Frontal cortex (tissue), 4 donors: ENCODE measurements around the gene RAP1A. TPM values are rescaled to one million over a fixed set of nuclear protein-coding genes. Genes with fewer than 3 reads are reported as not detected.

Experiments used
- DNase-seq, 2 donors: peaks; one replicate each; pipeline ENCODE4 v3.0.0; 2012; ENCODE audit warnings: low spot score in 2 of 2
- FAIRE-seq: peaks from 2 replicates; lab custom pipeline; 2012; peaks lifted over from hg19 to GRCh38; lab: Jason Lieb, UNC
- small RNA-seq: library from RNA; depleted of rRNA; stranded (forward); fragments of <200 nt; gene quantifications from one replicate; pipeline ENCODE3, GENCODE V24; 2014
- total RNA-seq: library from RNA; depleted of rRNA; stranded (reverse); fragments of >200 nt; gene quantifications from one replicate; pipeline ENCODE4 v1.2.3, GENCODE V29; 2014
- donor health status: control.
- donor health status: control.
- donor health status: control.

Gene RAP1A
- total RNA-seq, 1 donor from 2014 or later, result 35.1 TPM

GRCh38 chr1:111745675-111746613, 126.4 kb downstream of the RAP1A start:
- FAIRE-seq (no peak), DNase-seq (no peak)

- DNase-seq (no peak), FAIRE-seq (no peak)
These were observed 127.0 kb downstream of the RAP1A start for GRCh38 chr1:111746614-111746999.

GRCh38 chr1:111747282-111747734, 127.7 kb downstream of the RAP1A start:
- FAIRE-seq (no peak), DNase-seq (no peak)

GRCh38 chr1:111747947-111748346, 128.4 kb downstream of the RAP1A start:
- DNase-seq, result no peak
- no peak for FAIRE-seq

GRCh38 chr1:111749628-111750027, 130.0 kb downstream of the RAP1A start:
- FAIRE-seq, result no peak
- DNase-seq, result no peak

- DNase-seq (no peak), FAIRE-seq (no peak)
These were observed 131.3 kb downstream of the RAP1A start for GRCh38 chr1:111750856-111751255.

- FAIRE-seq (no peak), DNase-seq (no peak)
These were observed 132.5 kb downstream of the RAP1A start for GRCh38 chr1:111751906-111752575.

GRCh38 chr1:111754984-111755330, 135.4 kb downstream of the RAP1A start:
- DNase-seq (peak; percentile 48 to 57), FAIRE-seq (no peak)

GRCh38 chr1:111755331-111756123, 135.9 kb downstream of the RAP1A start, which contains the start of gene DDX20:
DDX20 (plus strand) TSS chr1:111755901; CDS start chr1:111755925, 24 bp downstream.
- FAIRE-seq (no peak), DNase-seq (peak; percentile 93)

GRCh38 chr1:111756124-111756513, 136.5 kb downstream of the RAP1A start:
- no peak for DNase-seq
- FAIRE-seq, result no peak

GRCh38 chr1:111758373-111758772, 138.8 kb downstream of the RAP1A start:
- DNase-seq (no peak), FAIRE-seq (no peak)

GRCh38 chr1:111761717-111762116, 142.1 kb downstream of the RAP1A start:
- FAIRE-seq (no peak), DNase-seq (no peak)

- FAIRE-seq, result no peak
These were observed 142.7 kb downstream of the RAP1A start for GRCh38 chr1:111762332-111762731.

More at GRCh38 chr1:111762332-111762731, 142.7 kb downstream of the RAP1A start:
- DNase-seq, result no peak

Small RNAs within 50 kb of the gene (small RNA-seq; reads per million reads assigned to genes)
- gene INKA2 (0.08 reads per million), gene RNU6-151P (not detected)

Other genes with a start within 250 kb of the RAP1A start
- 0.41 TPM for gene OVGP1, start 192.1 kb upstream of the RAP1A start, total RNA-seq
- 20.8 TPM for gene WDR77, start 170.5 kb upstream of the RAP1A start, total RNA-seq
- gene ATP5PB, start 170.3 kb upstream of the RAP1A start, total RNA-seq, result 254 TPM
- 0.41 TPM for gene C1orf162, start 145.8 kb upstream of the RAP1A start, total RNA-seq
- gene ADORA3, start 116.2 kb upstream of the RAP1A start, total RNA-seq, result 1.6 TPM
- gene TMIGD3, start 116.2 kb upstream of the RAP1A start, total RNA-seq, result 1.2 TPM
- 4.5 TPM for gene INKA2, start 119.6 kb downstream of the RAP1A start, total RNA-seq
- 26.1 TPM for gene DDX20, start 136.1 kb downstream of the RAP1A start, total RNA-seq